ENCODE results near the gene SDF2. TPM values are rescaled to one million over a fixed set of nuclear protein-coding genes. Genes with fewer than 3 reads are reported as not detected.

The SDF2 gene
- total and polyA plus RNA-seq, 2 donors (not counting 1 experiment from before 2014, with no cell fraction given): 58.5 to 65.2 TPM

DNA sequence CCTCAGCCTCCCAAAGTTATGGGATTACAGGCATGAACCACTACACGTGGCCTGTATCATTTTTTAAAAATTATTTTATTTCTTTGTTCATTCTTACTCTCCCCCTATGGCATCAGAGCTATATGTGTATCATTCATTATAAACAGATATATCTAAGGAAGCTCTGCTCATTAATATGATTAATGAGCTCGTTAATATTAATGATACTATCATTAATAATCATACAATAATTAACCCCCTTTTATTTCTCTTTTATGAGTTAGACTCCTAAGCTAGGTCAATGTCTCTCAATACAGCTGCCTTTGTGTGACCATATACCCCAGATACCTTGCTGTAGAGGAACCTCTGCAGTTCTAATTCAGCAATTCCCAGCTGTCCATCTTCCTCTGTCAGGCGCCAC lies 43.2 kb downstream of the SDF2 start:
- DNase-seq (ENCODE audit: low read depth in 2 of 2): no peak
- Histone ChIP-seq H4K20me1 (ENCODE audit: control insufficient read depth, extremely low read depth, insufficient read depth, low read length) (no peaks in the 10 kb centered on the region), H3K4me3 (replicated peaks in 1 of 4; ENCODE audit: control extremely low read depth in 1 of 4, insufficient read depth in 1 of 4, low read depth in 3 of 4, low read length in 4 of 4) (no peak overlapping the region), H3K79me2 (ENCODE audit: control insufficient read depth, insufficient read depth, low read length) (no peaks in the 10 kb centered on the region), H3K9ac (ENCODE audit: insufficient read depth, low read length) (no peak overlapping the region), H2AFZ (ENCODE audit: low read length) (no peak overlapping the region), H3K9me3 (ENCODE audit: control insufficient read depth, insufficient read depth, low read depth, low read length) (no peaks in the 10 kb centered on the region), H3K4me1 (ENCODE audit: control insufficient read depth, extremely low read depth, insufficient read depth, low read length) (no peaks in the 10 kb centered on the region), H3K4me2 (ENCODE audit: extremely low read depth, insufficient read depth, low read length) (no peak overlapping the region), H3K36me3 (ENCODE audit: control insufficient read depth, insufficient read depth, low read length) (peaks cover 16% of the 10 kb centered on the region), H3K27me3 (ENCODE audit: control insufficient read depth, insufficient read depth, low read length) (no peaks in the 10 kb centered on the region), H3K27ac (ENCODE audit: insufficient read depth, low read length) (no peak overlapping the region)
- TF ChIP-seq EZH2 (IDR thresholded peaks at IDR 0.05; ENCODE audit: low read length, missing control alignments): no peak
- TF ChIP-seq, protein P1, sequence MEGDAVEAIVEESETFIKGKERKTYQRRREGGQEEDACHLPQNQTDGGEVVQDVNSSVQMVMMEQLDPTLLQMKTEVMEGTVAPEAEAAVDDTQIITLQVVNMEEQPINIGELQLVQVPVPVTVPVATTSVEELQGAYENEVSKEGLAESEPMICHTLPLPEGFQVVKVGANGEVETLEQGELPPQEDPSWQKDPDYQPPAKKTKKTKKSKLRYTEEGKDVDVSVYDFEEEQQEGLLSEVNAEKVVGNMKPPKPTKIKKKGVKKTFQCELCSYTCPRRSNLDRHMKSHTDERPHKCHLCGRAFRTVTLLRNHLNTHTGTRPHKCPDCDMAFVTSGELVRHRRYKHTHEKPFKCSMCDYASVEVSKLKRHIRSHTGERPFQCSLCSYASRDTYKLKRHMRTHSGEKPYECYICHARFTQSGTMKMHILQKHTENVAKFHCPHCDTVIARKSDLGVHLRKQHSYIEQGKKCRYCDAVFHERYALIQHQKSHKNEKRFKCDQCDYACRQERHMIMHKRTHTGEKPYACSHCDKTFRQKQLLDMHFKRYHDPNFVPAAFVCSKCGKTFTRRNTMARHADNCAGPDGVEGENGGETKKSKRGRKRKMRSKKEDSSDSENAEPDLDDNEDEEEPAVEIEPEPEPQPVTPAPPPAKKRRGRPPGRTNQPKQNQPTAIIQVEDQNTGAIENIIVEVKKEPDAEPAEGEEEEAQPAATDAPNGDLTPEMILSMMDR (conservative IDR thresholded peaks at IDR 0.05 in 1 of 2, IDR thresholded peaks at IDR 0.05 in 1 of 2; ENCODE audit: low read depth in 1 of 2, low read length in 2 of 2): no peak

DNA sequence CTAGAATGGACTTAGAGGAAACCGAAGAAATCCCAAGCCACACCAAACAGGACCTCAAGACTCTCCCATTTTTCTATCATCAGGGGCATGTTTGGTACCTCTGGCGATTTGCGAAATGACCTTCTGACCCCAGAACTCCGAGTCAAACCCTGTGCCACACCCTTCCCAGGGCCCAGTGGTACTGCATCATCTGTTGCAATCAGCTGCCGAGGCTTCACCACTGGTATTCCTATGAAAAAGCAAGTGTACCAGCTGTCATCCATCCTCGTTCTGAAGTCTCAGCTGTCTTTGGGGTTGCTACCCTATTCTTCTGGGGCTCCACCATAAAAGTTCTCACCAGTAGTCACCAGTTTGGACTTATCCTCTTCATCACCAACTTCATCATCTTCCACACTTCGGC lies 45.4 kb downstream of the SDF2 start:
- Histone ChIP-seq H3K27ac (ENCODE audit: insufficient read depth, low read length) (no peak overlapping the region), H2AFZ (ENCODE audit: low read length) (no peak overlapping the region), H3K36me3 (ENCODE audit: control insufficient read depth, insufficient read depth, low read length) (peaks cover 21% of the 10 kb centered on the region), H3K9ac (ENCODE audit: insufficient read depth, low read length) (no peak overlapping the region), H3K4me2 (ENCODE audit: extremely low read depth, insufficient read depth, low read length) (no peak overlapping the region), H4K20me1 (ENCODE audit: control insufficient read depth, extremely low read depth, insufficient read depth, low read length) (no peaks in the 10 kb centered on the region), H3K4me1 (ENCODE audit: control insufficient read depth, extremely low read depth, insufficient read depth, low read length) (no peaks in the 10 kb centered on the region), H3K79me2 (ENCODE audit: control insufficient read depth, insufficient read depth, low read length) (no peaks in the 10 kb centered on the region), H3K27me3 (ENCODE audit: control insufficient read depth, insufficient read depth, low read length) (no peaks in the 10 kb centered on the region), H3K4me3 (replicated peaks in 1 of 4; ENCODE audit: control extremely low read depth in 1 of 4, insufficient read depth in 1 of 4, low read depth in 3 of 4, low read length in 4 of 4) (no peak overlapping the region), H3K9me3 (ENCODE audit: control insufficient read depth, insufficient read depth, low read depth, low read length) (no peaks in the 10 kb centered on the region)
- no peak for DNase-seq (ENCODE audit: low read depth in 2 of 2)
- TF ChIP-seq, protein P1 (conservative IDR thresholded peaks at IDR 0.05 in 1 of 2, IDR thresholded peaks at IDR 0.05 in 1 of 2; ENCODE audit: low read depth in 1 of 2, low read length in 2 of 2): no peak
- no peak for TF ChIP-seq EZH2 (IDR thresholded peaks at IDR 0.05; ENCODE audit: low read length, missing control alignments)

DNA sequence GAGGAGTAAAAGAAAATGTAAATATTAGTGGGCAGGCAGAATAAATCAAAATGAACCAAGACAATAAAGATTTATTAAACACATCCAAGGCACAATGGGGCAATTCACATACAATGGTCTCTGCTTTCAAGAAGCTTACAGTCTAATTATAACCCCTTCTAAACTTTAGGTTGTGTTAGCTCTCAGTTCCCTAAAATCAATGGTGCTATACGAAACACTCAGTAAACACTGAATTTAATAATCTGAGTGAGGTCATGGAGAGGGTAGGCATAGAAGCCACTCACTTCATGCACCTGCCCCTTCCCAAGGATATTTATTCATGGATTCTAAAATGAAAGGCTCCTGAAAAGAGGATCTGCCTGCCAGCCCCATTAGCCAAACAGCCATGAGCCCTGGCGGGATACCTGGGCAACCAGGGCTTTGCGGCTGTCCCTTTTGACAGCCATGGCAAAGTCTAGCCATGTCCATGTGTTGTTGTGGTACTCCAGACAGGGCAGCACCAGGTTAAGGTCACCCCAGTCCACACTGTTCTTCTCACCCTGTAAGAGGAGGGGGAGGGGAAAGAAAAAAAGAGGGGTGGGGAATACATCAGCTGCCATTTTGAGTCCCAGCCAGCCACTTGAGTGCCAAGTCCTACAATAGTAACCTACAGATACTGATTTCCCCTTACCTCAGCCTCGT lies 46.3 kb downstream of the SDF2 start:
- Histone ChIP-seq H3K4me2 (ENCODE audit: extremely low read depth, insufficient read depth, low read length) (no peak overlapping the region), H3K4me3 (replicated peaks in 1 of 4; ENCODE audit: control extremely low read depth in 1 of 4, insufficient read depth in 1 of 4, low read depth in 3 of 4, low read length in 4 of 4) (no peak overlapping the region), H4K20me1 (ENCODE audit: control insufficient read depth, extremely low read depth, insufficient read depth, low read length) (no peaks in the 10 kb centered on the region), H2AFZ (ENCODE audit: low read length) (no peak overlapping the region), H3K27ac (ENCODE audit: insufficient read depth, low read length) (no peak overlapping the region), H3K4me1 (ENCODE audit: control insufficient read depth, extremely low read depth, insufficient read depth, low read length) (no peaks in the 10 kb centered on the region), H3K9ac (ENCODE audit: insufficient read depth, low read length) (no peak overlapping the region), H3K79me2 (ENCODE audit: control insufficient read depth, insufficient read depth, low read length) (no peaks in the 10 kb centered on the region), H3K9me3 (ENCODE audit: control insufficient read depth, insufficient read depth, low read depth, low read length) (no peaks in the 10 kb centered on the region), H3K27me3 (ENCODE audit: control insufficient read depth, insufficient read depth, low read length) (no peaks in the 10 kb centered on the region), H3K36me3 (ENCODE audit: control insufficient read depth, insufficient read depth, low read length) (peaks cover 21% of the 10 kb centered on the region)
- TF ChIP-seq EZH2 (IDR thresholded peaks at IDR 0.05; ENCODE audit: low read length, missing control alignments): no peak
- TF ChIP-seq, protein P1 (conservative IDR thresholded peaks at IDR 0.05 in 1 of 2, IDR thresholded peaks at IDR 0.05 in 1 of 2; ENCODE audit: low read depth in 1 of 2, low read length in 2 of 2): no peak
- no peak for DNase-seq (ENCODE audit: low read depth in 2 of 2)

Data from fibroblast of lung (primary cell).